Smooth muscle cell (in vitro differentiated cells): ENCODE results near the gene GPN1. TPM values are rescaled to one million over a fixed set of nuclear protein-coding genes. Genes with fewer than 3 reads are reported as not detected.

ENCODE experiments used
- DNase-seq: peaks from one replicate; lab custom pipeline; 2025; ENCODE audit not compliant: unreplicated experiment; lab: John Stamatoyannopoulos, UW
- H2AFZ ChIP-seq: fragments of 200-600 bp; sonication (generic); 2 replicates; pipeline ENCODE4 v1.6.0; 2016; ENCODE audit warnings: antibody characterized with exemption, low read depth, mild to moderate bottlenecking
- H3F3A ChIP-seq: fragments of 200-600 bp; sonication (generic); 2 replicates; pipeline ENCODE4 v1.6.0; 2017; ENCODE audit warnings: antibody characterized with exemption, low read depth
- H3K27ac ChIP-seq: fragments of 200-600 bp; sonication (generic); 2 replicates; pipeline ENCODE4 v1.5.1; 2016; ENCODE audit warnings: low read depth, mild to moderate bottlenecking
- H3K27me3 ChIP-seq: fragments of 200-600 bp; sonication (generic); 2 replicates; pipeline ENCODE4 v1.6.1; 2016; ENCODE audit warnings: low read depth, mild to moderate bottlenecking
- H3K36me3 ChIP-seq: fragments of 200-600 bp; sonication (generic); 2 replicates; pipeline ENCODE4 v1.5.1; 2016; ENCODE audit warnings: low read depth
- H3K4me1 ChIP-seq: fragments of 200-600 bp; sonication (generic); 2 replicates; pipeline ENCODE4 v1.5.1; 2016; ENCODE audit warnings: low read depth
- H3K4me2 ChIP-seq: fragments of 200-600 bp; sonication (generic); 2 replicates; pipeline ENCODE4 v1.6.0; 2016; ENCODE audit warnings: mild to moderate bottlenecking
- H3K4me3 ChIP-seq: fragments of 200-600 bp; sonication (generic); 2 replicates; pipeline ENCODE4 v1.5.1; 2016; ENCODE audit warnings: mild to moderate bottlenecking
- H3K79me2 ChIP-seq: fragments of 200-600 bp; sonication (generic); 2 replicates; pipeline ENCODE4 v1.6.0; 2016; ENCODE audit warnings: low read depth, mild to moderate bottlenecking
- H3K9ac ChIP-seq: fragments of 200-600 bp; sonication (generic); 2 replicates; pipeline ENCODE4 v1.6.0; 2016; ENCODE audit warnings: low read depth
- H3K9me3 ChIP-seq: fragments of 200-600 bp; sonication (generic); replicated peaks from 2 replicates; pipeline ENCODE4 v1.5.1; 2016; ENCODE audit warnings: low read depth
- H4K20me1 ChIP-seq: fragments of 200-600 bp; sonication (generic); 2 replicates; pipeline ENCODE4 v1.6.0; 2016; ENCODE audit warnings: low read depth
- WGBS: methylation state at CpG from one replicate; pipeline ENCODE4 v1.1.7; 2016; ENCODE audit warnings: low lambda C conversion rate; 5-methylcytosine and 5-hydroxymethylcytosine counted together
- polyA plus RNA-seq: library from polyadenylated mRNA; unstranded; fragments of >200 nt; fragmentation: Nextera tagmentation; extraction: Ambion mirVana; gene quantifications from 2 replicates; pipeline ENCODE4 v1.2.1, GENCODE V29; 2016
- total RNA-seq: library from RNA; depleted of rRNA; stranded (reverse); fragments of >200 nt; gene quantifications from 2 replicates; pipeline ENCODE4 v1.2.3, GENCODE V29; 2014
- TF ChIP-seq, protein P1 (sequence below): fragments of 200-600 bp; sonication (generic); IDR thresholded peaks from 2 replicates; pipeline ENCODE4 v1.5.1; 2017; ENCODE audit warnings: borderline replicate concordance, mild to moderate bottlenecking, antibody characterized with exemption; ENCODE audit not compliant: insufficient read depth, poor library complexity, severe bottlenecking

The GPN1 gene
- total and polyA plus RNA-seq, 2 experiments from 2014 or later = 39.0 to 54.0 TPM

DNA sequence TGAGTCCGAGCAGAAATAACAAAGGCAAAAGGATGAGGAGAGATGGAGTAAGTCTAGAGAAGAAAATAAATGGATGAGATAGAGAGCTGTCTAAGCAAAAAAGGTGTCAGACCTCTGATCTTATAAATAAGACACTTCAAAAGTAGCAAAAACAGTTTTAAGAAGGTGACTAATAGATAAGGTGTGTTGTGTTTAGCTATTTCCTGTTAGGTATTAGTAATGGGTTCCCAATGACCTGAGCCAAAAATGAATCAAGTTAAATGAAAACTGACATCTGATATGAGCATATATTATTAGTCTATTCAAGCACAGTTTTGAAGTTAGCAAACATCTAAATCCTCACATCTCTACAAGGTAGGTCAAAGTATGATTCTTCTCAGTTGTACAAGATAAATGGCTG is 23.9 kb downstream of the GPN1 start:
- Histone ChIP-seq H3K36me3 (peaks cover 21% of the 10 kb centered on the region), H2AFZ (no peak overlapping the region), H3K4me3 (no peak overlapping the region), H3F3A (peaks cover 4% of the 10 kb centered on the region), H3K4me1 (no peaks in the 10 kb centered on the region), H3K27me3 (no peaks in the 10 kb centered on the region), H3K4me2 (no peak overlapping the region), H4K20me1 (no peaks in the 10 kb centered on the region), H3K9ac (no peak overlapping the region), H3K9me3 (no peaks in the 10 kb centered on the region), H3K79me2 (no peaks in the 10 kb centered on the region), H3K27ac (no peak overlapping the region)
- no peak for DNase-seq
- 93% methylated on average over 1 of the region's 1 CpG for WGBS
- TF ChIP-seq, protein P1, sequence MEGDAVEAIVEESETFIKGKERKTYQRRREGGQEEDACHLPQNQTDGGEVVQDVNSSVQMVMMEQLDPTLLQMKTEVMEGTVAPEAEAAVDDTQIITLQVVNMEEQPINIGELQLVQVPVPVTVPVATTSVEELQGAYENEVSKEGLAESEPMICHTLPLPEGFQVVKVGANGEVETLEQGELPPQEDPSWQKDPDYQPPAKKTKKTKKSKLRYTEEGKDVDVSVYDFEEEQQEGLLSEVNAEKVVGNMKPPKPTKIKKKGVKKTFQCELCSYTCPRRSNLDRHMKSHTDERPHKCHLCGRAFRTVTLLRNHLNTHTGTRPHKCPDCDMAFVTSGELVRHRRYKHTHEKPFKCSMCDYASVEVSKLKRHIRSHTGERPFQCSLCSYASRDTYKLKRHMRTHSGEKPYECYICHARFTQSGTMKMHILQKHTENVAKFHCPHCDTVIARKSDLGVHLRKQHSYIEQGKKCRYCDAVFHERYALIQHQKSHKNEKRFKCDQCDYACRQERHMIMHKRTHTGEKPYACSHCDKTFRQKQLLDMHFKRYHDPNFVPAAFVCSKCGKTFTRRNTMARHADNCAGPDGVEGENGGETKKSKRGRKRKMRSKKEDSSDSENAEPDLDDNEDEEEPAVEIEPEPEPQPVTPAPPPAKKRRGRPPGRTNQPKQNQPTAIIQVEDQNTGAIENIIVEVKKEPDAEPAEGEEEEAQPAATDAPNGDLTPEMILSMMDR = no peak

GRCh38 chr2:27653397-27653796 is 24.5 kb downstream of the GPN1 start:
- Histone ChIP-seq H3K4me1 (no peaks in the 10 kb centered on the region), H3K4me2 (no peak overlapping the region), H3K9ac (no peak overlapping the region), H3K36me3 (peaks cover 21% of the 10 kb centered on the region), H3K27me3 (no peaks in the 10 kb centered on the region), H3K4me3 (no peak overlapping the region), H3K79me2 (no peaks in the 10 kb centered on the region), H3K9me3 (no peaks in the 10 kb centered on the region), H2AFZ (no peak overlapping the region), H4K20me1 (no peaks in the 10 kb centered on the region), H3F3A (peaks cover 4% of the 10 kb centered on the region), H3K27ac (no peak overlapping the region)
- TF ChIP-seq, protein P1 = no peak
- no peak for DNase-seq
- 84% methylated on average over 2 of the region's 2 CpGs for WGBS

GRCh38 chr2:27655155-27655951 is 26.5 kb downstream of the GPN1 start:
- Histone ChIP-seq H3K27me3 (no peaks in the 10 kb centered on the region), H3F3A (no peaks in the 10 kb centered on the region), H3K9ac (no peak overlapping the region), H2AFZ (no peak overlapping the region), H3K4me3 (no peak overlapping the region), H3K36me3 (peaks cover 25% of the 10 kb centered on the region), H3K4me1 (no peaks in the 10 kb centered on the region), H3K79me2 (peaks cover 11% of the 10 kb centered on the region), H4K20me1 (no peaks in the 10 kb centered on the region), H3K4me2 (no peak overlapping the region), H3K9me3 (no peaks in the 10 kb centered on the region), H3K27ac (no peak overlapping the region)
- DNase-seq = no peak
- WGBS = 97% methylated on average over 7 of the region's 7 CpGs
- TF ChIP-seq, protein P1 = no peak

GRCh38 chr2:27661371-27661770 is 32.5 kb downstream of the GPN1 start:
- peaks cover 53% of the 10 kb centered on the region for H3K79me2 ChIP-seq
- peaks cover 23% of the 10 kb centered on the region for H3K4me1 ChIP-seq
- DNase-seq = no peak
- no peak overlapping the region for H3K4me3 ChIP-seq
- H3K36me3 ChIP-seq = peaks cover 13% of the 10 kb centered on the region
- H3K9me3 ChIP-seq = no peaks in the 10 kb centered on the region
- H3K4me2 ChIP-seq = no peak overlapping the region
- H4K20me1 ChIP-seq = no peaks in the 10 kb centered on the region
- no peak overlapping the region for H2AFZ ChIP-seq
- H3F3A ChIP-seq = no peaks in the 10 kb centered on the region
- WGBS = 96% methylated on average over 1 of the region's 1 CpG
- TF ChIP-seq, protein P1 = no peak
- H3K27me3 ChIP-seq = no peaks in the 10 kb centered on the region
- no peak overlapping the region for H3K27ac ChIP-seq
- no peak overlapping the region for H3K9ac ChIP-seq
